SKM-1 treated with dmso at 0.1 percent for 144 hours (cell line): ENCODE results near the gene SLC18A3.

ENCODE experiments used
- DNase-seq: peaks from one replicate; lab custom pipeline; 2025; ENCODE audit not compliant: unreplicated experiment; lab: John Stamatoyannopoulos, UW

Gene SLC18A3

GRCh38 chr10:49610114-49610457 lies at the start of gene SLC18A3:
Gene SLC18A3, plus strand, starts transcription at chr10:49610310. Its CDS starts 431 bp downstream, at chr10:49610741.
- no peak for DNase-seq

GRCh38 chr10:49560526-49560925 lies 49.6 kb upstream of the SLC18A3 start:
- DNase-seq: no peak

GRCh38 chr10:49562893-49563292 lies 47.2 kb upstream of the SLC18A3 start:
- DNase-seq: no peak

GRCh38 chr10:49564461-49565009 lies 45.6 kb upstream of the SLC18A3 start:
- no peak for DNase-seq

- DNase-seq: no peak
These were observed 42.3 kb upstream of the SLC18A3 start for GRCh38 chr10:49567810-49568209.

- DNase-seq: no peak
These were observed 41.9 kb upstream of the SLC18A3 start for GRCh38 chr10:49568235-49568634.

- DNase-seq: no peak
These were observed 41.0 kb upstream of the SLC18A3 start for GRCh38 chr10:49569031-49569631.

GRCh38 chr10:49571388-49571787 lies 38.7 kb upstream of the SLC18A3 start:
- no peak for DNase-seq

GRCh38 chr10:49572594-49573114 lies 37.5 kb upstream of the SLC18A3 start:
- no peak for DNase-seq

- no peak for DNase-seq
These were observed 34.5 kb upstream of the SLC18A3 start for GRCh38 chr10:49575489-49576072.

GRCh38 chr10:49577182-49577925 lies 32.8 kb upstream of the SLC18A3 start:
- no peak for DNase-seq

GRCh38 chr10:49578392-49578791 lies 31.7 kb upstream of the SLC18A3 start:
- DNase-seq: no peak

GRCh38 chr10:49579621-49580020 lies 30.5 kb upstream of the SLC18A3 start:
- no peak for DNase-seq

GRCh38 chr10:49585387-49585786 lies 24.7 kb upstream of the SLC18A3 start:
- no peak for DNase-seq

- DNase-seq: no peak
These were observed 22.1 kb upstream of the SLC18A3 start for GRCh38 chr10:49587981-49588380.

GRCh38 chr10:49592726-49593563 lies 17.2 kb upstream of the SLC18A3 start:
- peak; percentile 40 for DNase-seq

- DNase-seq: no peak
These were observed 16.6 kb upstream of the SLC18A3 start for GRCh38 chr10:49593564-49593875.

GRCh38 chr10:49593998-49594397 lies 16.1 kb upstream of the SLC18A3 start:
- no peak for DNase-seq

GRCh38 chr10:49594594-49594993 lies 15.5 kb upstream of the SLC18A3 start:
- no peak for DNase-seq

GRCh38 chr10:49595003-49595712 lies 15.0 kb upstream of the SLC18A3 start:
- DNase-seq: no peak
